ENCODE measurements around the gene RNGTT. TPM values are rescaled to one million over a fixed set of nuclear protein-coding genes. Genes with fewer than 3 reads are reported as not detected.

Gene RNGTT
- polyA plus RNA-seq, 1 donor (not counting 4 experiments of a cell fraction or from before 2014, with no cell fraction given), result 9.7 TPM

DNA sequence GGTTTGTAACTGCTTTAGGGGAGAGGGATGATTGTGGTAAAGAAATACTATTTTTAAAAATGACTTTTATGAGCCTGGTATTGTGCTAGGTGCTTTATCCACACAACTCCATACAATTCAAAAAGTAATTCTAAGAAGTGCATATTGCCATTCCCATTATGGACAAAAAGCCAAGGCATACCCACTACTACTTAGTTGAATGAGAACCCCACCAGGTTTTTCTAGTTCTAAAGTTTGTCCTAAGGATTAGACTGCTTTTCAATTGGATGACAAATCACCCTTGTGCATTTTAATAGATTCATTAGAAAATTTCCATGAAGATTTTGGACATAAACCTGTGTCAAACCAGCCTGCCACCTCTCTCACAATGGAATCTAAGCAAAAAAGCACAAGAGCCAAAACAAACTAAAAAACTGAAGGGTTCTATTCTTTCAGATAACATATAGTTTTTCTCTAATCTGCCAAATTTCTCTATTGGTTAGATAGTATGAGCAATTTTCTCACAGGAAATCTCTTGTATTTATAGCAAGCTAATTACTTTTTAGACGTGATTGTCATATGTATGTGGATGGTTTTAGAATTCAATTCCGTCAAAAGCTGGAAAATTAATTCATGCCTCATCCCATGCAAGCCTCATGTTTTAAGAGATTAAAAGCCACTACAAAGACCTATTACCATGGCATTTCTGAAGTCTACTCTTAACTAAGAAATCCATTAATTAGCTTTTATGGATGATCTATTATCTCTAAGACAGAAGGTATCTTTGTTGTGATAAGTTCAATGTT, 325.5 kb downstream of the RNGTT start:
- Histone ChIP-seq H3K4me2 (ENCODE audit: control insufficient read depth, extremely low read depth, insufficient read depth, low read depth, low read length) (no peak overlapping the region), H3K79me2 (ENCODE audit: control insufficient read depth, insufficient read depth, low read length) (no peaks in the 10 kb centered on the region), H4K20me1 (ENCODE audit: control insufficient read depth, extremely low read depth, insufficient read depth, low read length) (no peaks in the 10 kb centered on the region), H3K9ac (ENCODE audit: control insufficient read depth, extremely low read depth, insufficient read depth, low read length) (no peak overlapping the region), H3K27me3 (ENCODE audit: control insufficient read depth, extremely low read depth, insufficient read depth, low read length) (no peaks in the 10 kb centered on the region), H3K9me3 (ENCODE audit: control insufficient read depth, low read depth, low read length) (no peaks in the 10 kb centered on the region), H3K36me3 (ENCODE audit: control insufficient read depth in 2 of 2, extremely low read depth in 1 of 2, insufficient read depth in 2 of 2, low read length in 2 of 2) (no peaks in the 10 kb centered on the region), H2AFZ (ENCODE audit: control insufficient read depth, low read length) (no peak overlapping the region), H3K4me3 (ENCODE audit: control insufficient read depth in 2 of 3, extremely low read depth in 1 of 3, insufficient read depth in 2 of 3, low read depth in 1 of 3, low read length in 3 of 3) (no peak overlapping the region), H3K9me1 (ENCODE audit: control insufficient read depth, extremely low read depth, insufficient read depth, low read length) (no peaks in the 10 kb centered on the region), H3K4me1 (ENCODE audit: control insufficient read depth, extremely low read depth, insufficient read depth, low read length) (no peaks in the 10 kb centered on the region), H3K27ac (ENCODE audit: control insufficient read depth, insufficient read depth, low read length) (no peak overlapping the region)
- DNase-seq (ENCODE audit: low read depth, low spot score) (no peak), FAIRE-seq (no peak)
- no peak for TF ChIP-seq EZH2 (IDR thresholded peaks at IDR 0.05; ENCODE audit: low read length)
- TF ChIP-seq, protein P1, sequence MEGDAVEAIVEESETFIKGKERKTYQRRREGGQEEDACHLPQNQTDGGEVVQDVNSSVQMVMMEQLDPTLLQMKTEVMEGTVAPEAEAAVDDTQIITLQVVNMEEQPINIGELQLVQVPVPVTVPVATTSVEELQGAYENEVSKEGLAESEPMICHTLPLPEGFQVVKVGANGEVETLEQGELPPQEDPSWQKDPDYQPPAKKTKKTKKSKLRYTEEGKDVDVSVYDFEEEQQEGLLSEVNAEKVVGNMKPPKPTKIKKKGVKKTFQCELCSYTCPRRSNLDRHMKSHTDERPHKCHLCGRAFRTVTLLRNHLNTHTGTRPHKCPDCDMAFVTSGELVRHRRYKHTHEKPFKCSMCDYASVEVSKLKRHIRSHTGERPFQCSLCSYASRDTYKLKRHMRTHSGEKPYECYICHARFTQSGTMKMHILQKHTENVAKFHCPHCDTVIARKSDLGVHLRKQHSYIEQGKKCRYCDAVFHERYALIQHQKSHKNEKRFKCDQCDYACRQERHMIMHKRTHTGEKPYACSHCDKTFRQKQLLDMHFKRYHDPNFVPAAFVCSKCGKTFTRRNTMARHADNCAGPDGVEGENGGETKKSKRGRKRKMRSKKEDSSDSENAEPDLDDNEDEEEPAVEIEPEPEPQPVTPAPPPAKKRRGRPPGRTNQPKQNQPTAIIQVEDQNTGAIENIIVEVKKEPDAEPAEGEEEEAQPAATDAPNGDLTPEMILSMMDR (optimal IDR thresholded peaks at IDR 0.05 in 1 of 3, IDR thresholded peaks at IDR 0.05 in 1 of 3, conservative IDR thresholded peaks at IDR 0.05 in 1 of 3; ENCODE audit: extremely low read depth in 1 of 3, insufficient read depth in 2 of 3, low read length in 3 of 3), result no peak
- dilution Hi-C loops (cut with MboI; ENCODE audit: extremely low pct_ligation_motif_present, low sequenced_read_pairs), result no loop called here

DNA sequence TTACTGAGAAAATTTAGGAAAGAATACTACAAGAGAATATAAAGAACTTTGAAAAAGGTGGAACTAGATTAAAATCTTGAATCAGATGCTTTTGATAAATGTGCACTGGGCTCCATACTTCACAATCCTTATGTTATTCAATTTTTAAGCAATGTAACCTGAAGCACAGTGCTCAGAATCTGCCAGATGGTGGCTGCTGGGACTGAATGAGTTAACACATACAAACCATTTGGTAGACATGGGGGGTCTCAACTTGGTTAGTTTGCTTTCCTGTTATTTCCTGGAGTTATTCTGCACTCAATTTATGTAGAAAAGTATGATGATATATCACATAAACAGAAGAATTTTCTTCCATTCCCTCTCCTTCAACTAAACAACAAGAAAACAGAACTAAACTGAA, 326.5 kb downstream of the RNGTT start:
- H3K27ac ChIP-seq (ENCODE audit: control insufficient read depth, insufficient read depth, low read length), result no peak overlapping the region
- no peak for TF ChIP-seq EZH2 (IDR thresholded peaks at IDR 0.05; ENCODE audit: low read length)
- TF ChIP-seq, protein P1 (optimal IDR thresholded peaks at IDR 0.05 in 1 of 3, IDR thresholded peaks at IDR 0.05 in 1 of 3, conservative IDR thresholded peaks at IDR 0.05 in 1 of 3; ENCODE audit: extremely low read depth in 1 of 3, insufficient read depth in 2 of 3, low read length in 3 of 3), result no peak
- FAIRE-seq, result no peak

More for the DNA sequence above, 326.5 kb downstream of the RNGTT start:
- no peaks in the 10 kb centered on the region for H3K9me3 ChIP-seq (ENCODE audit: control insufficient read depth, low read depth, low read length)
- H3K4me2 ChIP-seq (ENCODE audit: control insufficient read depth, extremely low read depth, insufficient read depth, low read depth, low read length), result no peak overlapping the region
- H2AFZ ChIP-seq (ENCODE audit: control insufficient read depth, low read length), result no peak overlapping the region
- DNase-seq (ENCODE audit: low read depth, low spot score), result no peak
- H3K79me2 ChIP-seq (ENCODE audit: control insufficient read depth, insufficient read depth, low read length), result no peaks in the 10 kb centered on the region
- no peak overlapping the region for H3K4me3 ChIP-seq (ENCODE audit: control insufficient read depth in 2 of 3, extremely low read depth in 1 of 3, insufficient read depth in 2 of 3, low read depth in 1 of 3, low read length in 3 of 3)
- no peaks in the 10 kb centered on the region for H3K4me1 ChIP-seq (ENCODE audit: control insufficient read depth, extremely low read depth, insufficient read depth, low read length)
- no peak overlapping the region for H3K9ac ChIP-seq (ENCODE audit: control insufficient read depth, extremely low read depth, insufficient read depth, low read length)
- H3K27me3 ChIP-seq (ENCODE audit: control insufficient read depth, extremely low read depth, insufficient read depth, low read length), result no peaks in the 10 kb centered on the region
- no peaks in the 10 kb centered on the region for H3K9me1 ChIP-seq (ENCODE audit: control insufficient read depth, extremely low read depth, insufficient read depth, low read length)
- no peaks in the 10 kb centered on the region for H3K36me3 ChIP-seq (ENCODE audit: control insufficient read depth in 2 of 2, extremely low read depth in 1 of 2, insufficient read depth in 2 of 2, low read length in 2 of 2)
- H4K20me1 ChIP-seq (ENCODE audit: control insufficient read depth, extremely low read depth, insufficient read depth, low read length), result no peaks in the 10 kb centered on the region
- dilution Hi-C loops (cut with MboI; ENCODE audit: extremely low pct_ligation_motif_present, low sequenced_read_pairs), result no loop called here
